GM21447 (cell line): ENCODE data around the gene HSPG2.

ENCODE experiments used
- ATAC-seq: cut with Tn5 transposase; IDR thresholded peaks from one replicate; pipeline ENCODE4 v1.9.1; 2021; ENCODE audit not compliant: unreplicated experiment

Gene HSPG2

DNA sequence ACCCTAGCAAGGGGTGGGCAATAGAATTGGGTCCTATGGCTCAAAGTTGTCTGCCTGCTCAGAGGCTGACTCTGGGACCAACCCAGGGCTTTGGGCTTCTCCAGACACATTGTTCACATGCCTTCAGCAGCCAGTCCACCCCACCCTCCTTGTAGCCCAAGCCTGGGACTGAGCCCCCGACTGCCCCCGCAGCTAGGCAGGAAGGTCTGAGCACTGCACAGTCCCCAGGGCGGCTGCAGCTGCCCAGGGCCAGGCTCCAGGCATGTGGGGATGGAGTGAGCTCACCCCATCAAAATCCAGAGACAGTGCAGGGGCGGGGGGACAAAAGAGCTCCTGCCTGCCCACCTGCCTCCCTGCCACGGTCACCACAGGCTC lies 35.6 kb downstream of the HSPG2 start:
- no peak for ATAC-seq

DNA sequence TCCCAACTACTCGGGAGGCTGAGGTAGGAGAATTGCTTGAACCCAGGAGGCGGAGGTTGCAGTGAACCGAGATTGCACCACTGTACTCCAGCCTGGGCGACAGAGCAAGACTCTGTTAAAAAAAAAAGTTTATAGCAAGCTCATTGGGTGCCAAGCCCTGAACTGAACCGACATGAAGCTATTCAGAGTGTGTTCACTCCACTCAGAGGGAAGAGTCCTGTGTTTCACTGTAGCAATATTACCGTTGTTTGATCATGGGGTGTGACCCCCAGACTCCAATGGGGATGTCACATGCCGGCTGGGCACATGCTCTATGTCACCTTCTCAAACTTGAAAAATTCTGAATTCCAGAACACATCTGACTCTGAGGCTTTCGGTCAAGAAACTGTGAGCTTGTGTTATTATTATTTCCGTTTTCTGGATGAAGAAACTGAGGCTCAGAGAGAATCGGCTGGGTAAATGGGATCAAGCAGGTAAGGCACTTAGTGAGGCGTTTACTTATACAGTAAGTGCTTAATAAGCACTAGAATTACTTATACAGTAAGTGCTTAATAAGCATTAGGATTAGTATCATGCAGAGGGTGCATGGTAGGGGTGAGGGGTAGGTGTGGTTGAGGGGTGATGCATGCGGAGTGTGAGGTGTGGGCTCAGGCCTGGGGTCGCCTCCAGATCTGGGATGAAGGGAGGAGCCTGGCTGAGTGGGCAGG lies 36.2 kb downstream of the HSPG2 start:
- ATAC-seq, result no peak

DNA sequence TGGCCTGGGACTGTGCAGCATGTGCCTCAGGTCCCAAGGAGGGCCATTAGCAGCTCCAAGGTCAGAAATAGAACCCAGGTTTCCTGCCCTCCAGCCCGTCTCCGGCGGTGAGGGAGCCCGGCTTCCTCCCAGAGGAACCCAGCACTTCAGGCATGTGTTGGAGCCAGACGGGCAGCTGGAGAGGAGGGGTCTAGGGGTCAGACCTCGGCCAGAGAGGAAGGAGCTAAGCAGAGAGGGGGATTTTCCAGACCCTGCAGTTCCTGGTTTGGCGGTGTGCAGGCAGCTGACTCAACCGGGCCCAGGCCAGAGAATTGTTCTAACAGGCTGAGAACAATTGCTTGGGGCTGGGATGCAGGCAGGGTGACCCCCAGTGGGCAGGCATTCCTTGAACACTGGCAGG lies 37.1 kb downstream of the HSPG2 start:
- ATAC-seq, result no peak

DNA sequence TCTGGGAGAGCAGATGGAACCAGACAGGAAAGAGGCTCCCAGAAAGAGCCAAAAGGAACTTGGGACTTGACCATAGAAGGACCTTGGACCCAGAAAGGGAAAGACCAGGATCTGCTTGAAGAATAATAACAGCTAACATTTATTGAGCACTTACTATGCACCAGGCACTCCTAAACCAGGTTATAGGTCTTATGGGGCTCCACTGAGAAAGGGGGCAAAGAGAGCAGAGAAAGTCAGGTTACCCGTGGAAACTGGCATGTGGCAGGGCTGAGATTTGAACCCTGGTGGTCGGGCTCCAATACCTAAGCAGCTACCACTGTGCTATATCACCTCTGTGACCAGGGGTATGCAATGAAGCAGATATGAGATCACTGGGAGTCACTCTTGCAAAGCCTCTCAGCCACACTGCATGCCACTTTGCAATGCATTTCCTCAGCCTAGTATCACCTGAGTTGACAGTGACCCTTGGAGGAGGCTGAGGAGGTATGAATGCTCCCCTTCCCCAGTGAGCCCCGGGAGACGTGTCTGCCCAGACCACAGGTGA lies 37.8 kb downstream of the HSPG2 start:
- ATAC-seq, result no peak

GRCh38 chr1:21898326-21899200 lies 38.5 kb downstream of the HSPG2 start:
- ATAC-seq, result no peak

- no peak for ATAC-seq
Measured at GRCh38 chr1:21897844-21898243, 39.3 kb downstream of the HSPG2 start.

DNA sequence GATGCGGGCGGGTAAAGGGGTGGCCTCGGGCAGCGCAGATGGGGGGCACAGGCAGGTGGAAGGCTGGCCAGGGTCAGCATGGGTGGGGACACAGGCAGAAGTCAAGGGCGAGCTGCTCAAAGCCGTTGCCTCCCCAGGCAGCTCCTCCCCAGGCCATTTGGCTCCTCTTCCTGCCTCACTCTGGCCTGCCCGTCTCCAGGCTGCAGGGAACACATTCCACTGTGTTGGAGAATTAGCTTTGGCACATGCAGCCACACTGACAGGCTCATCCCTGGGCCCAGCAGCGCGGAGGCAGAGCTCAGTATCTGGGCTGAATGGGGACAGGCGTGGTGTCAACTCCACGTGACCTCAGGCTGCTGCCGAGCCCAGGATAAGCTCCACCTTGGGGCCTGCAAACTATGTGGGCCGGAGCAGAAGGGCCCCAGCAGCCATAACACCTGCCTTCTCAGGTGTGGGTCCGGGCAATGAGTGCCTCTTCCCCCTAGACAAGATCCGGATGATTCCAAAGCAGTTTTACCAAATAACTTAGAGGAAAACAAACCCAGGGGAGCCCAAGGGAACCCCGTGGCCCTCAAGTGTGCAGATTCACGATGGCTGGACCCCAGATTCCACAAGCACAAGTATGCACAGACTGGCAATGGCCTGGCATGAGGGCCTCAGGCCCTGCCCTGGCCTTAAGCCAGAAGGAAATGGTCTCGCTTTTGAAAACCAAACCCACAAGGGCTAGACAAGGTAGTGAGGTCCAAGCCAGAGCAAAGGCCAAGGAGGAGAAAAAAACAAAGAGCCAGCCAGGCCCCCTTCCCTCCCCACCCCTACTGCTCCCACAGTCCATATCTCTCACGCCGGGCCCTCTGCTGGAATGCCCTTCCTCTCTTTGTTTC lies 40.2 kb downstream of the HSPG2 start:
- no peak for ATAC-seq

- no peak for ATAC-seq
Measured at GRCh38 chr1:21896026-21896425, 41.1 kb downstream of the HSPG2 start.

GRCh38 chr1:21894034-21894881 lies 42.9 kb downstream of the HSPG2 start:
- no peak for ATAC-seq

GRCh38 chr1:21893046-21893805 lies 43.9 kb downstream of the HSPG2 start:
- no peak for ATAC-seq

DNA sequence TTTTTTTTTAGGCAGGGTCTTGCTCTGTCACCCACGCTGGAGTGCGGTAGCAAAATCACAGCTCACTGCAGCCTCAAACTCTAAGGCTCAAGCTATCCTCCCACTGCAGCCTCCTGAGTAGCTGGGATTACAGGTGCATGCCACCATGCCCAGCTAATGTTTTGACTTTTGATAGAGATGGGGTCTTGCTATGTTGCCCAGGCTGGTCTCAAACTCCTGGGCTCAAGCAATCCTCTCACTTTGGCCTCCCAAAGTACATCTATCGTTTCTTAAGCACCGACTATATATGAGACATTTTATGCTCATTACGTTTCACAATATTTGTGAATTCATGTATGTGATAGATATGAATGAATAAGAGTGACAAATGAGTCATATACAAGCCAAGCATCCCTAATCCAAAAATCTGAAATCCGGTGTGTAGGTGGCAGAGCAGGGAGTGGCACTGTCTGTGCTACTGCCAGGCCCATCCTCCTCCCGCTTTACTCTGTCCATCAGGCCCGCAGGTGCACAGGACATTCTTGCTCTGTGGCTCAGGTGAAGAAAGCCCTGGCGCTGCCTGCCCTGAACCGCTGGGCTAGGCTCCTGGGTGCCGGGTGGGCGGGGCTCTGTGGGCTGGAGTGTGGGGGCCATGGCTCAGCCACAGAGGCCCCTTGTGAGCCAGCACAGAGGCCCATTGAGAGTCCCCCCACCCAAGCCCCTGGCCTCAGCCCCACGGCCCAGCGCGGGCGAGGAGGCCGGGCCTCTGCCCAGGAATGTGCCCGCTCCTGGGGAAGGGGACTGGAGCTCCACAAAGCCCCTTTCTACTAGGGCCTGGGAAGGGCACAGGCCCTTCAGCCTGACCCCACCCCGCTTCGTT lies 45.3 kb downstream of the HSPG2 start:
- ATAC-seq, result no peak

DNA sequence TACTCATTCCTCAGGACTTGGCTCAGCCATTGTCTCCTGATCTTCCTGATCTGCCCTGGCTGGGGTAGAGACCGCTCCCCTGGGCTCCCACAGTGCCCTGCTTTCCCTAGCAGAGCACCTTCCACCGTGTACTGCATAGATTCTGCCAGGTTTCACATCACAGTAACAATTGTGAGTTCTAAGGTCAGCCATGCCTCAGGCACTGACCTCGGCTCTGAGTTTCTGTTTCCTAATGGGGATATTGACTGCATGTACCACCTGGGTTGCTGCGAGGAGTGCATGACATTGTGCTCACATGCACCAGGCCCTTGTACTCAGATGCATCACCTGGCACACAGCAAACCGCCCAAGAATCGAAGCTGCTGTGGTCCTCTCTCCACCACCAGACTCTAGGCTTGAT lies 46.0 kb downstream of the HSPG2 start:
- no peak for ATAC-seq

- no peak for ATAC-seq
Measured at GRCh38 chr1:21888500-21888899, 48.6 kb downstream of the HSPG2 start.

DNA sequence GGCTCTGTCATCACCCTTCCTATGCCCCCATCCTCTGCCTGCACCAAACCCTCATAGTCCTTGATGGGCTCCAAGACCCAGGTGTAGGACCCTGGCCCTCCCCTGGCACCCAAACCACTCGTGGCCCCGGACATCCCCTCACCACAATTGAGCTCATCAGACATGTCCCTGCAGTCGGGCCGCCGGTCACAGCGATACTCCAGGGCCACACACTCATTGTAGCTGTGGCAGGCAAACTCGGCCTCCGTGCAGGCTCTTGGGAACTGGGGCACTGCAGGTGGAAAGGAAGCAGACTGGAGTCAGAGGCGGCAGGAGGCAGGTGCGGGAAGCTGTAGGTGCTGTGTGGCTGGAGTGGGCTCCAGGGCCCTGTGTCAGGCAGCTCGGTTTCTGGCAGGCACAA lies 49.3 kb downstream of the HSPG2 start:
- no peak for ATAC-seq

DNA sequence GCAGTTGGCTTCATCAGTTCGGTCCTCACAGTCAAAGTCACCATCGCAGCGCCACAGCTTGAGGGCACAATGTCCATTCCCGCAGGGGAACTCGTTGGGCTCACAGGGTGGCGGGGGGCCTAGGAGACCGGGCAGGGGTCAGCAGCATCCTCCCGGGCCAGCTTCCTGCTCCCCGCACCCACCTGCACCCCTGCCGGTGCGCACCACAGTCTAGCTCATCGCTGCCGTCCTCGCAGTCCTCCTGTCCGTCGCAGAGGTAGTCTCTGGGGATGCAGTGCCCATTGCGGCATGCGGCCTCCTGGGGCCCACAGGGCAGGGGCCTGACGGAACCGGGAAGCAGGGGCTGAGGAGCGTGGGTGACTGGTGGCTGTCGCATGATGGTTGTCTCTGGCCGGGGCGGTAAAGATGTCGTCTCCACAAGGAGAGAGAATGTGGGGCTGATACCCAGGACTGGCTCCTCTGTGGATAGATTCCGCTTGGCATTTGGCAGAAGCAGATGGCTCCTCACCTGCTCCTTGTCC lies 49.8 kb downstream of the HSPG2 start:
- no peak for ATAC-seq

DNA sequence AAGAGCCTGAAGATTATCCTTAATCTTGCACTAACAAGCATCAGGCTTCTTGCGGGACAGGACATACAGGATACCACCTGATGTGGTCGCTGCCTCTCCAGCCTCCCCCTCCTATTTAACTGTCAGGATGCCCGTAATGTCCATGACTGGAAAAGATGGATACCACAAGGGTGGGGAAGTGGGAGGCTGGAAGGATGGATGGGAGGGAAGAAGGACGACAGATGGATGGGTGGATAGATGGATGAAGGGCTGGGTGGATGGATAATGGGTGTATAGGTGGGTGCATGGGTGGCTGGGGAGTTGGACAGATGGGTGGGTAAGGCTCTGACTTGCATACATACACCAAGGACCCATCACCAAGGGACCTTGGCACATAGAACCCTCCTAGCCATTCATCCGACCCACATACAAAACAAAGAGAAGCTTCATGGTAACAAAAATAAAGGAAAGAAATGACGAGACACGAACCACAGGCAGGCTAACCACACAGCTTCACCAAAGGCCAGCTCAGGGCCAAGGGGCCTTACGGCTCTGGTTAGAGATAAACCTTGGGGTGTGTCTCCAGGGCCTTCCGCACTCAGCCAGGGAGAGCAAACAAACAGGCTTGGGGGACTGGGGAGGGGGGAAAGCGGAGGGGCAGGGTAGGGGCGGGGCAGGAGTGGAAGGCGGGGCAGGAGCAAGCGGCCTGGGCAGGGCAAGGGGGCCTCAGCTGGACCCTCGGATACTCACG lies 50.5 kb downstream of the HSPG2 start:
- ATAC-seq, result no peak

GRCh38 chr1:21885236-21886037 lies 51.7 kb downstream of the HSPG2 start:
- ATAC-seq, result no peak
